Measurements from ENCODE around the gene BPIFA3. TPM values are rescaled to one million over a fixed set of nuclear protein-coding genes. Genes with fewer than 3 reads are reported as not detected.
A peak's percentile ranks its signal among the peaks of the same experiment; 100 is the strongest.

BPIFA3 gene
- total and polyA plus RNA-seq, 2 of the 13 experiments (the other 11 are each of a cell fraction or from before 2014, with no cell fraction given): not detected

- H3K36me3 ChIP-seq (replicated peaks in 1 of 2; ENCODE audit: control insufficient read depth in 1 of 2, insufficient read depth in 2 of 2, low read length in 2 of 2): no peaks in the 10 kb centered on the region
- FAIRE-seq: peak; percentile 76
- H3K9ac ChIP-seq (ENCODE audit: insufficient read depth, low read depth, low read length): no peak overlapping the region
- H3K27me3 ChIP-seq (ENCODE audit: control insufficient read depth in 1 of 2, insufficient read depth in 2 of 2, low read length in 2 of 2): peaks cover 0 to 15% of the 10 kb centered on the region in 2 experiments; a peak in 3 of 5 replicates
- ATAC-seq: peak; percentile 99
- ChIA-PET POLR2A (interaction anchor here (0.7 kb wide), 1 partner anchor 138 kb away, joined by 3 read pairs; no protein-coding TSS in a partner anchor), CTCF (ENCODE audit: low intra/inter-chr PET ratio, low total read pairs) (interaction anchor here (1.2 to 3.2 kb wide), 5 partner anchors 30 to 167 kb away, joined by 3 to 47 read pairs (median 4); no protein-coding TSS in a partner anchor)
- peaks cover 5% of the 10 kb centered on the region; the same call in 1 of the 2 replicates for H3K9me3 ChIP-seq (ENCODE audit: low read length)
- H2AFZ ChIP-seq (ENCODE audit: low read length): no peak overlapping the region
- H3K79me2 ChIP-seq (ENCODE audit: insufficient read depth, low read length): no peaks in the 10 kb centered on the region
- no TSS peak for BruUV-seq (replicated peaks)
- in situ Hi-C loops (cut with HindIII; ENCODE audit: extremely low pct_ligation_motif_present, low pct_unique_long_range_greater_than_20kb) (loop anchor here (5.0 kb wide), 1 partner anchor 40 kb away; no protein-coding TSS in a partner anchor), intact Hi-C loops (cut with micrococcal nuclease; ENCODE audit: unreplicated experiment) (loop anchor here (1.0 kb wide), 2 partner anchors 30 to 37 kb away; no protein-coding TSS in a partner anchor)
- no peaks in the 10 kb centered on the region for H4K20me1 ChIP-seq (ENCODE audit: insufficient read depth, low read length)
- peak; percentile 82 for DNase-seq (ENCODE audit: low spot score)
- H3K4me3 ChIP-seq (replicated peaks in 1 of 3; ENCODE audit: insufficient read depth in 1 of 3, low read depth in 2 of 3, low read length in 3 of 3): no peak overlapping the region
- no peak overlapping the region for H3K4me2 ChIP-seq (ENCODE audit: low read depth, low read length)
- H3K4me1 ChIP-seq (ENCODE audit: insufficient read depth, low read length): no peaks in the 10 kb centered on the region
- no peak overlapping the region for H3K27ac ChIP-seq (ENCODE audit: extremely low read length, insufficient read depth, low read length)
- WGBS (ENCODE audit: low lambda C conversion rate): 10% methylated on average over 5 of the region's 5 CpGs
- TF ChIP-seq RAD21 (CRISPR knock-in tag; IDR thresholded peaks at IDR 0.05) (peak; percentile 96), ATM (IDR thresholded peaks at IDR 0.05; ENCODE audit: borderline replicate concordance) (no peak), TEAD3 (CRISPR knock-in tag; optimal IDR thresholded peaks at IDR 0.05; ENCODE audit: borderline replicate concordance) (peak; percentile 70), ZNF773 (CRISPR knock-in tag; IDR thresholded peaks at IDR 0.05; ENCODE audit: borderline replicate concordance) (no peak), RCOR2 (CRISPR knock-in tag; IDR thresholded peaks at IDR 0.05) (peak; percentile 32; the same call in 1 of the 2 replicates), FOXK2 (IDR thresholded peaks at IDR 0.05) (no peak), DBP (CRISPR knock-in tag; IDR thresholded peaks at IDR 0.05; ENCODE audit: not compliant biosample characterization) (no peak), NFE2L1 (CRISPR knock-in tag; IDR thresholded peaks at IDR 0.05; ENCODE audit: borderline replicate concordance) (no peak), SPEN (CRISPR knock-in tag; IDR thresholded peaks at IDR 0.05; ENCODE audit: low read depth) (peak; percentile 49; the same call in 1 of the 2 replicates), SOX5 (CRISPR knock-in tag; IDR thresholded peaks at IDR 0.05; ENCODE audit: borderline replicate concordance) (peak; percentile 39; the same call in 1 of the 2 replicates), DRAP1 (CRISPR knock-in tag; IDR thresholded peaks at IDR 0.05) (0 out of 2 replicates have a peak, but pooled peaks have one; percentile 51), SOX13 (IDR thresholded peaks at IDR 0.05) (no peak), SOX13 (CRISPR knock-in tag; conservative IDR thresholded peaks at IDR 0.05 in 1 of 2, IDR thresholded peaks at IDR 0.05 in 1 of 2) (peak in 1 of 2 experiments; percentile 17; a peak in 1 of 4 replicates), MAFK (conservative IDR thresholded peaks at IDR 0.05 in 1 of 2, IDR thresholded peaks at IDR 0.05 in 1 of 2; ENCODE audit: low read length in 2 of 2) (no peak), MYNN (CRISPR knock-in tag; IDR thresholded peaks at IDR 0.05; ENCODE audit: low read depth) (no peak), CTCF (CRISPR knock-in tag; IDR thresholded peaks at IDR 0.05) (peak; percentile 98), NR2C2 (CRISPR knock-in tag; IDR thresholded peaks at IDR 0.05; ENCODE audit: borderline replicate concordance) (no peak), ZNF556 (CRISPR knock-in tag; IDR thresholded peaks at IDR 0.05; ENCODE audit: borderline replicate concordance) (0 out of 2 replicates have a peak, but pooled peaks have one; percentile 62), UBTF (CRISPR knock-in tag; IDR thresholded peaks at IDR 0.05) (no peak), ZNF124 (CRISPR knock-in tag; IDR thresholded peaks at IDR 0.05) (0 out of 2 replicates have a peak, but pooled peaks have one; percentile 69)
Measured at GRCh38 chr20:33262658-33263065, 45.5 kb downstream of the BPIFA3 start.

All from HepG2 (cell line).